Right lobe of liver (tissue), 6 donors: ENCODE measurements around the gene CWC27. TPM values are rescaled to one million over a fixed set of nuclear protein-coding genes. Genes with fewer than 3 reads are reported as not detected.
A peak's percentile ranks its signal among the peaks of the same experiment; 100 is the strongest.

ENCODE experiments used
- ATAC-seq, 4 donors: fragments of 200-7000 bp; cut with Tn5 transposase; one replicate each; pipeline ENCODE4 v1.9.1; 2020; ENCODE audit warnings: mild to moderate bottlenecking in 4 of 4, moderate library complexity in 4 of 4
- DNase-seq, 3 donors: peaks; one replicate each; pipeline ENCODE4 v3.0.0-alpha.2; 2020
- H3K27ac ChIP-seq, 3 donors: fragments of 200-600 bp; one replicate each; pipeline ENCODE4 v1.8.0; 2022
- H3K27me3 ChIP-seq, 2 donors: fragments of 200-600 bp; one replicate each; pipeline ENCODE4 v1.8.0; 2022
- H3K36me3 ChIP-seq, 4 donors: fragments of 200-600 bp; sonication (generic) in 1 of 4; one replicate each; pipeline versions ENCODE4 v1.5.1 to v1.8.0; 2017 to 2022; ENCODE audit warnings: control low read depth in 1 of 4
- H3K4me1 ChIP-seq, 4 donors: fragments of 200-600 bp; sonication (generic) in 1 of 4; one replicate each; pipeline versions ENCODE4 v1.5.1 to v1.8.0; 2017 to 2022; ENCODE audit warnings: control low read depth in 1 of 4
- H3K4me3 ChIP-seq, 3 donors: fragments of 200-600 bp; one replicate each; pipeline ENCODE4 v1.8.0; 2022
- H3K9me3 ChIP-seq, 4 donors: fragments of 200-600 bp; sonication (generic) in 1 of 4; one replicate each; pipeline versions ENCODE4 v1.5.1 to v1.8.0; 2017 to 2022; ENCODE audit warnings: control low read depth in 1 of 4
- CTCF ChIP-seq, 4 donors: fragments of 200-600 bp in 3 of 4; fragments of 450-650 bp in 1 of 4; IDR thresholded peaks; one replicate each; pipeline versions ENCODE4 v1.5.1 to v1.8.0; 2016 to 2022; ENCODE audit warnings: antibody characterized with exemption in 4 of 4, mild to moderate bottlenecking in 2 of 4
- POLR2A ChIP-seq: fragments of 450-650 bp; IDR thresholded peaks from one replicate; pipeline ENCODE4 v1.6.1; 2017; ENCODE audit warnings: antibody characterized with exemption, mild to moderate bottlenecking
- WGBS: methylation state at CpG from one replicate; pipeline ENCODE4 v1.1.6; 2018; ENCODE audit warnings: low coverage, low lambda C conversion rate; ENCODE audit not compliant: insufficient coverage; ENCODE audit errors: missing lambda C conversion rate; 5-methylcytosine and 5-hydroxymethylcytosine counted together
- intact Hi-C, 2 donors: fragments of 100-400 bp; cut with DNase I; formaldehyde crosslinking; loops; one replicate each; pipeline versions ENCODE4 v1.11.2 to v1.14.1; 2022
- total RNA-seq, 6 experiments: library from RNA; depleted of rRNA in 2 of 6; stranded (reverse); fragments of >200 nt in 2 of 6; fragmentation: NEBNext Ultra II Directional in 3 of 6; extraction: Animal tissue kit (Norgen Biotek cat#: 25700) in 3 of 6; gene quantifications; one replicate each; pipeline versions ENCODE4 v1.1.0 to v1.2.4, GENCODE V29; 2016 to 2023
- donor health status: DM: no; HTN: yes; CAD: no.
- donor health status: DM: no; HTN: no; CAD: no.
- donor health status: DM: no; HTN: no; CAD: no.
- donor health status: DM: no; HTN: yes; CAD: no.
- donor health status: DM: no; HTN: yes; CAD: no.

Gene CWC27
- total RNA-seq, 6 experiments from 2014 or later = 5.8 to 7.3 (median 6.8) TPM

DNA sequence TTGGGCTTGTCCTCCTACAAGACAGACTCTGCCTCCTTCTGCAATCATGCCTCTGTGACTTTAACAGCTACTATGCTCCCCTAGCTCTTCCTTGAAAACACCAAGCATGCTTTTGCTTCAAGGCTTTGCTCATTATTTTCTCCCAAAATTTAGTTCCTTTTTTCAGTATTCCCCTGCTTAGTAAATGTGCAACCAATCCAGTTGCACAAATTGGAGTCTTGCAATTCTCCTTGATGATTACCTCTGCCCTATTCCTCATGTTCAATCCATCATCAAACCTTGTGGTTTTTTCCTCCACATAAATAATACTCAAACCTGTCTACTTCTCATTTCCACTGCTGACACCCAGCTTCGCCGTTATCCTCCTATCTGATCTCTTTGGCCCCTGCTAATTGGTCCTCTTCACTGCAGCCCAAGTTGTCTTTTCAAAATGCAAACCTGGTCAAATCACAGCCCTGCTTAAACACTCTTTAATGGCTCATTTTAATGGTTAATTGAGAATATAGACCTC is 296.3 kb downstream of the CWC27 start:
- intact Hi-C loops = no loop called here
- TF ChIP-seq CTCF (IDR thresholded peaks at IDR 0.05) = no peak
- no peak for TF ChIP-seq POLR2A
- no peak for ATAC-seq

GRCh38 chr5:65066387-65067146 is 297.8 kb downstream of the CWC27 start:
- Histone ChIP-seq H3K4me1 (no peaks in the 10 kb centered on the region), H3K36me3 (no peaks in the 10 kb centered on the region), H3K9me3 (no peaks in the 10 kb centered on the region), H3K27me3 (no peaks in the 10 kb centered on the region), H3K4me3 (no peak overlapping the region), H3K27ac (no peak overlapping the region)
- intact Hi-C loops = no loop called here
- WGBS = 35% methylated on average over 5 of the region's 5 CpGs
- TF ChIP-seq CTCF (IDR thresholded peaks at IDR 0.05) = no peak
- no peak for TF ChIP-seq POLR2A
- DNase-seq (no peak), ATAC-seq (peak in 2 of 4 donors; percentile 29 to 52)

More for the DNA sequence above, 296.3 kb downstream of the CWC27 start:
- Histone ChIP-seq H3K27me3 (no peaks in the 10 kb centered on the region), H3K36me3 (no peaks in the 10 kb centered on the region), H3K27ac (no peak overlapping the region), H3K4me1 (no peaks in the 10 kb centered on the region), H3K9me3 (no peaks in the 10 kb centered on the region), H3K4me3 (no peak overlapping the region)
- no peak for DNase-seq
- 48% methylated on average over 2 of the region's 2 CpGs for WGBS

GRCh38 chr5:65067147-65067506 is 298.4 kb downstream of the CWC27 start:
- Histone ChIP-seq H3K9me3 (no peaks in the 10 kb centered on the region), H3K27me3 (no peaks in the 10 kb centered on the region), H3K27ac (no peak overlapping the region), H3K4me1 (no peaks in the 10 kb centered on the region), H3K36me3 (no peaks in the 10 kb centered on the region), H3K4me3 (no peak overlapping the region)
- ATAC-seq = no peak
- DNase-seq = no peak
- intact Hi-C loops = no loop called here
- WGBS = 82% methylated on average over 1 of the region's 1 CpG
- TF ChIP-seq POLR2A (no peak), CTCF (IDR thresholded peaks at IDR 0.05) (no peak)

Other genes with a start within 250 kb of the CWC27 start
- gene SHISAL2B, start 78.4 kb upstream of the CWC27 start, total RNA-seq = not detected
- 1 to 10 TPM; 4.2 to 9.9 (median 7.3) TPM for gene SREK1IP1, start 239 bp upstream of the CWC27 start, total RNA-seq